A172 (cell line): ENCODE results near the gene KLHDC8B. TPM values are rescaled to one million over a fixed set of nuclear protein-coding genes. Genes with fewer than 3 reads are reported as not detected.
A peak's percentile ranks its signal among the peaks of the same experiment; 100 is the strongest.
"Not testable (repeated sequence)": the region's sequence is repeated elsewhere in the genome, so short reads cannot be mapped to it uniquely, and the experiment has no call there.

Experiments
- DNase-seq: peaks from one replicate; pipeline ENCODE4 v3.0.0-alpha.2; 2015; ENCODE audit warnings: low spot score
- total RNA-seq: library from RNA; depleted of rRNA; stranded (reverse); fragments of >200 nt; shearing (Covaris generic); gene quantifications from 2 replicates; pipeline ENCODE4 v1.2.3, GENCODE V29; 2014; rRNA removed

Gene KLHDC8B
- total RNA-seq, 1 experiment from 2014 or later: 9.0 TPM

DNA sequence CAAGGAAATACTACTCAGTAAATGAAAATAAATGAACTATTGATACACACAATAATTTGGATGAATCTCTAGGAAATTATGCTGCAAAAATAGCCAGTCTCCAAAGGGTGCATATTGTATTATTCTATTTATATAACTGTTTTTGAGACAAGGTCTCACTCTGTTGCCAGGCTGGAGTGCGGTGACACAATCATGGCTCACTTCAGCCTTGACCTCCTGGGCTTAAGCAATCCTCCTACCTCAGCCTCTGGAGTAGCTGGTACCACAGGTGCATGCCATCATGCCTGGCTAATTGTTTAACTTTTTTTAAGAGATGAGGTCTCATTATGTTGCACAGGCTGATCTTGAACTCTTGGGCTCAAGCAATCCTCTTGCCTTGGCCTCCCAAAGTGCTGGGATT, 12.5 kb downstream of the KLHDC8B start:
- no peak for DNase-seq

DNA sequence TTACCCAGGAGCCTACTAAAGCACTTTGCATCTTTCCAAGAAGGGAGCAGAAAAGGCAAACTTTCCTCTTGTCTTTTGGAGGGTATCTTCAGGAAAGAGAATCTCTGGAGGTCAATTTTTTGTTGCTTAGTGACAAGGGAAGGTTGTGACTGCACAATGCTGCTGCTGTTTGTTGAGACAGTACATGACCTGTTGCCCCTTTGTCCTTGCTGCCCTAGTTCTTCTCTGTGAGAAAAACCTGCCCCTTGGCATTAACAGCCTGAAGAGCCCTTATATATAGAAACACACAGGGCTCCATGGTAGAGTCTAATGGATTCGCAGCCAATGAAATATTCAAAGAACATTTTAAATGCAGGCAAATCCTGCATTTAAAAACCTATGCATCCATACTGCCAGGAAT, 20.3 kb downstream of the KLHDC8B start:
- DNase-seq: no peak

GRCh38 chr3:49198161-49198560, 26.8 kb downstream of the KLHDC8B start:
- no peak for DNase-seq

- no peak for DNase-seq
Measured at GRCh38 chr3:49198611-49199230, 27.3 kb downstream of the KLHDC8B start.

GRCh38 chr3:49199239-49199899, 28.0 kb downstream of the KLHDC8B start:
- DNase-seq: no peak

- no peak for DNase-seq
Measured at GRCh38 chr3:49199900-49200281, 28.5 kb downstream of the KLHDC8B start.

DNA sequence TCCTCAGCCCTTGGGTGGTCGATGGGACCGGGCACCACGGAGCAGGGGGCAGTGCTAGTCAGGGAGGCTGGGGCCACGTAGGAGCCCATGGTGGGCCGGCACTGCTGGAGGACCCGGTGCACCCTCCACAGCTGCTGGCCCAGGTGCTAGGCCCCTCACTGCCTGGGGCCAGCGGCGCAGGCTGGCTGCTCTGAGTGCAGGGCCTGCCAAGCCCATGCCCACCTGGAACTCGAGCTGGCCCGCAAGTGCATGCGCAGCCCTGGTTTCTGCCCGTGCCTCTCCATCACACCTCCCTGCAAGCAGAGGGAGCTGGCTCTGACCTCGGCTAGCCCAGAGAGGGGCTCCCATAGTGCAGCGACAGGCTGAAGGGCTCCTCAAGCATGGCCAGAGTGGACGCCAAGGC, 42.1 kb downstream of the KLHDC8B start:
- no peak for DNase-seq

DNA sequence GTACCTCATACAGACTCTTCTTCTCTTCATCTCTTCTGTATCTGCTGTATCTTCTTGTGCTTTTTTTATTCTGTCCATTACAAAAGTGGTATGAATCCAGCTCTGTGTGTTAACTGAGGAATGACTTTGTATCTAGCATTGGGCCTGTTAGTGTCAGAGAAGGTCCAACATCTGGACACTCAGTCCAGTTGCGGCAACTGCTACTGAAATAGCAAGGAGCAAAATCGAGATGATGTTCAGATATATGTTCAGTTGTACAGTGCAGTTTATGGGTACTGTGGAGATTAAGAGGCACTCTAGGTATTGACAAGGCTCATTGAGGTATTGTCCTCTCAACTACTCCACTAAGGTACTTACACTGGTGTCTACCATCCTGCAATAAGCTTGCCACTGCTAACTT, 42.6 kb downstream of the KLHDC8B start:
- DNase-seq: no peak

- not testable (repeated sequence) for DNase-seq
Measured at GRCh38 chr3:49216687-49217086, 45.3 kb downstream of the KLHDC8B start.

GRCh38 chr3:49217108-49217507, 45.7 kb downstream of the KLHDC8B start:
- DNase-seq: not testable (repeated sequence)

DNA sequence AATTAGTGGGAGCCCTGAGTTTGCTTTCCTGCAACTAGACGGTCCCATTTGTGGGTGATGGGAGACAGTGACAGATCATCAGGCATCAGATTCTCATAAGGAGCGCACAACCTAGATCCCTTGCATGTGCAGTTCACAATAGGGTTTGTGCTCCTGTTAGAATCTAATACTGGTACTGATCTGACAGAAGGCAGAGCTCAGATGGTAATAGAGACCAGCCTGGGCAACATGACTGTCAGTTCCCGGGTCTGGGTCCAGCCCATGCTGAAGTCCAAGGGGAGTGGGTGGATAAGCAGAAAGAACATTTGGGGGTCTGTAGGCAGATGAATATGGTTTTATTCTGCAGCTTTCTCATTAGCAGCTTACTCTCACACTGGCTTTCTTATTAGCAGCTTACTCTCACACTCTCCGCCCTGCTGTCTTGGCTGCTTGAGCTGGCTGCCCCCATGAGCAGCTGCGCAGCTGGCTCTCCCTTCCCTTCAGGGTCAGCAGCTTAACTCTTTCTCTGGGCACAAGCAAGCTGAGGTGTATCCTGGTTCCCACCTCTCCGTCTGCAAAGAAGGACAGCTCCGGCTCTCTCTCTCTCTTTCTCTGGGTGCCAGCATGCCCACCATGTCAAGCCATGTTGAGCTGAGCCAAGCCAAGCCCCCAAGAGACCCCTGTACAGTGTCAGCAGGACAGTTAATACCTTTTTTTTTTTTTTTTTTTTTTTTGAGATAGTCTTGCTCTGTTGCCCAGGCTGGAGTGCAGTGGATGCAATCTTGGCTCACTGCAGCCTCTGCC, 46.5 kb downstream of the KLHDC8B start:
- DNase-seq: no peak

- peak; percentile 94 for DNase-seq
Measured at GRCh38 chr3:49218471-49218989, 47.1 kb downstream of the KLHDC8B start.

DNA sequence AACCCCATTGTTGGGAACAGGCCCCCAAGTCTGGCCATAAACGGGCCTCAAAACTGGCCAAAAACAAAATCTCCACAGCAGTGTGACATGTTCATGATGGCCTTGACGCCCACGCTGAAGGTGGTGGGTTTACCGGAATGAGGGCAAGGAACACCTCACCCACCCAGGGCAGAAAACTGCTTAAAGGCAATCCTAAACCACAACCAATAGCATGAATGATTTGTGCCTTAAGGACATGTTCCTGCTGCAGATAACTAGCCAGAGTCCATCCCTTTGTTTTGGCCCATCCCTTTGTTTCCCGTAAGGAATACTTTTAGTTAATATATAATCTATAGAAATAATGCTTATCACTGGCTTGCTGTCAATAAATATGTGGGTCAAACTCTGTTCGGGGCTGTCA, 47.7 kb downstream of the KLHDC8B start:
- no peak for DNase-seq

DNA sequence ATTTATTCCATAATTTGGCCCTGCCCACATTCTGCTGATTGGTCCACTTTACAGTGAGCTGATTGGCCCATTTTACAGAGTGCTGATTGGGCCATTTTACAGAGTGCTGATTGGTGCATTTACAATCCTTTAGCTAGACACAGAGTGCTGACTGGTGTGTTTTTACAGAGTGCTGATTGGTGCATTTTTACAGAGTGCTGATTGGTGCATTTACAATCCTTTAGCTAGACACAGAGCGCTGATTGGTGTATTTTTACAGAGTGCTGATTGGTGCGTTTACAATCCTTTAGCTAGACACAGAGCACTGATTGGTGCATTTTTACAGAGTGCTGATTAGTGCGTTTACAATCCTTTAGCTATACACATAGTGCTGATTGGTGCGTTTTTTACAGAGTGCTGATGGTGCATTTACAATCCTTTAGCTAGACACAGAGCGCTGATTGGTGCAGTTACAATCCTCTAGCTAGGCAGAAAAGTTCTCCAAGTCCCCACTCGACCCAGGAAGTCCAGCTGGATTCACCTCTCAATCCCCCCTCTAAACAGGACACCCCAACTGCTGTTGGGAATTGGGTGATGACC, 49.7 kb downstream of the KLHDC8B start:
- not testable (repeated sequence) for DNase-seq

DNA sequence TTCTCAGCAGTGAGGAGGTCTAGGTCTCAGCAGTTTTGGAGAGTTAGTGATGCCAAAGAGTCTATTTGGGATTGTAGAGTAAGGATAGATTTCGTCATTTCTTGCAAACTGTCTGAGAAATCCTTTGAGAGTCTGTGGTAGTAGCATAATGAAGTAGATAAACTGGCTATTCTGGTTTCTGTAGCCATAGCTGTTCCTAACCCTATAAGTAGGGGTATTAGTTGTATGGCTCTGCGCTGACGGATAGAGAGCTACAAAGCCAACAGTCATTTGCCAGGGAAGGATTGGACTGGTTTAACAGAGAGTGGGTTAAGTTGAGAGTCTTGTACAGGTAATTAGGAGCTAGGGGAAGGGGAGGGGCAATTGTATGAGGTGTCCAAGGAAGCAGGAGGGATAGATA, 50.6 kb downstream of the KLHDC8B start:
- no peak for DNase-seq

Other genes with a start within 250 kb of the KLHDC8B start
- gene P4HTM, start 181.4 kb upstream of the KLHDC8B start, total RNA-seq: 20.7 and 21.2 TPM in 2 replicates
- gene WDR6, start 164.2 kb upstream of the KLHDC8B start, total RNA-seq: 63.7 and 76.1 TPM in 2 replicates
- gene DALRD3, start 153.0 kb upstream of the KLHDC8B start, total RNA-seq: 36.1 and 50.0 TPM in 2 replicates
- 96.8 and 112 TPM in 2 replicates for gene NDUFAF3, start 149.5 kb upstream of the KLHDC8B start, total RNA-seq
- 218 and 219 TPM in 2 replicates for gene IMPDH2, start 142.2 kb upstream of the KLHDC8B start, total RNA-seq
- gene QRICH1, start 77.5 kb upstream of the KLHDC8B start, total RNA-seq: 79.1 and 82.7 TPM in 2 replicates
- 141 and 172 TPM in 2 replicates for gene QARS1, start 66.8 kb upstream of the KLHDC8B start, total RNA-seq
- gene USP19, start 50.8 kb upstream of the KLHDC8B start, total RNA-seq: 48.3 and 54.2 TPM in 2 replicates
- gene LAMB2, start 38.5 kb upstream of the KLHDC8B start, total RNA-seq: 189 and 192 TPM in 2 replicates
- 18.8 and 25.6 TPM in 2 replicates for gene CCDC71, start 5.3 kb upstream of the KLHDC8B start, total RNA-seq
- 0.41 and 0.67 TPM in 2 replicates for gene C3orf62, start 105.6 kb downstream of the KLHDC8B start, total RNA-seq
- gene USP4, start 168.5 kb downstream of the KLHDC8B start, total RNA-seq: 9.4 and 13.5 TPM in 2 replicates
- 233 and 352 TPM in 2 replicates for gene GPX1, start 186.8 kb downstream of the KLHDC8B start, total RNA-seq
- gene RHOA, start 240.4 kb downstream of the KLHDC8B start, total RNA-seq: 612 and 632 TPM in 2 replicates
- gene TCTA, start 240.8 kb downstream of the KLHDC8B start, total RNA-seq: 45.8 and 58.0 TPM in 2 replicates